Fibroblast of the aortic adventitia (primary cell): Measurements from ENCODE around the gene GIN1. TPM values are rescaled to one million over a fixed set of nuclear protein-coding genes. Genes with fewer than 3 reads are reported as not detected.

Source experiments
- DNase-seq: peaks from one replicate; pipeline ENCODE4 v3.0.0-alpha.2; 2010; ENCODE audit warnings: low read depth
- H3K4me3 ChIP-seq: 2 replicates; pipeline ENCODE4 v1.5.1; 2011; ENCODE audit warnings: low read depth, mild to moderate bottlenecking, control low read depth, low read length, moderate library complexity
- CTCF ChIP-seq: IDR thresholded peaks from 2 replicates; pipeline ENCODE4 v1.5.1; 2011; ENCODE audit warnings: mild to moderate bottlenecking, low read length, control low read depth, inconsistent platforms; ENCODE audit not compliant: insufficient read depth
- total RNA-seq: library from RNA; depleted of rRNA; stranded (reverse); fragments of >200 nt; gene quantifications from 2 replicates; pipeline ENCODE4 v1.2.3, GENCODE V29; 2012; ENCODE audit warnings: low replicate concordance

GIN1 gene
- total RNA-seq, 1 donor = 11.0 TPM

- no peak for TF ChIP-seq CTCF
- H3K4me3 ChIP-seq = no peak overlapping the region
- DNase-seq = no peak
Observed at GRCh38 chr5:103112910-103113309, 7.0 kb downstream of the GIN1 start.

GRCh38 chr5:103111468-103111867 lies 8.5 kb downstream of the GIN1 start:
- no peak overlapping the region for H3K4me3 ChIP-seq
- TF ChIP-seq CTCF = no peak
- DNase-seq = no peak

GRCh38 chr5:103110403-103110802 lies 9.5 kb downstream of the GIN1 start:
- DNase-seq = no peak
- H3K4me3 ChIP-seq = no peak overlapping the region
- TF ChIP-seq CTCF = no peak

GRCh38 chr5:103109277-103109676 lies 10.7 kb downstream of the GIN1 start:
- no peak overlapping the region for H3K4me3 ChIP-seq
- TF ChIP-seq CTCF = no peak
- DNase-seq = no peak

- no peak overlapping the region for H3K4me3 ChIP-seq
- DNase-seq = no peak
- TF ChIP-seq CTCF = no peak
Observed at GRCh38 chr5:103108086-103108485, 11.9 kb downstream of the GIN1 start.

- no peak for TF ChIP-seq CTCF
- no peak for DNase-seq
- H3K4me3 ChIP-seq = no peak overlapping the region
Observed at GRCh38 chr5:103102234-103102633, 17.7 kb downstream of the GIN1 start.

- no peak overlapping the region for H3K4me3 ChIP-seq
- no peak for TF ChIP-seq CTCF
- no peak for DNase-seq
Observed at GRCh38 chr5:103101079-103101750, 18.7 kb downstream of the GIN1 start.
